SK-N-SH (cell line): ENCODE data around the gene IL5. TPM values are rescaled to one million over a fixed set of nuclear protein-coding genes. Genes with fewer than 3 reads are reported as not detected.

Experiments used
- CHD2 ChIP-seq: fragments of 150-350 bp; IDR thresholded peaks from 2 replicates; pipeline ENCODE4 v1.6.1; 2018; ENCODE audit warnings: low read length; ENCODE audit not compliant: partially characterized antibody
- CTCF ChIP-seq: fragments of 200-600 bp; sonication (generic); IDR thresholded peaks from 2 replicates; pipeline ENCODE4 v1.6.1; 2017; ENCODE audit warnings: antibody characterized with exemption, mild to moderate bottlenecking, moderate library complexity
- EP300 ChIP-seq, 2 experiments: IDR thresholded peaks; 2 replicates each; pipeline versions ENCODE4 v1.4.0 to v1.6.1; 2012; ENCODE audit warnings: borderline replicate concordance in 1 of 2, low read depth in 1 of 2, low read length in 1 of 2
- GABPA ChIP-seq: IDR thresholded peaks from 2 replicates; pipeline ENCODE4 v1.4.0; 2012; ENCODE audit warnings: low read depth, mild to moderate bottlenecking
- MXI1 ChIP-seq: IDR thresholded peaks from 2 replicates; pipeline ENCODE4 v1.6.1; 2012; ENCODE audit warnings: mild to moderate bottlenecking, low read depth, low read length, improper control_type of control experiment
- NRF1 ChIP-seq: IDR thresholded peaks from 2 replicates; pipeline ENCODE4 v1.6.1; 2012; ENCODE audit warnings: low read depth, mild to moderate bottlenecking, low read length
- PBX3 ChIP-seq: IDR thresholded peaks from 2 replicates; pipeline ENCODE4; 2012
- POLR2AphosphoS5 ChIP-seq: IDR thresholded peaks from 2 replicates; pipeline ENCODE4 v1.6.1; 2012; ENCODE audit warnings: low read depth, low read length
- RCOR1 ChIP-seq: fragments of 150-350 bp; IDR thresholded peaks from 2 replicates; pipeline ENCODE4 v1.6.1; 2017; ENCODE audit warnings: antibody characterized with exemption, low read length
- REST ChIP-seq: IDR thresholded peaks from 2 replicates; pipeline ENCODE4 v1.6.1; 2012; ENCODE audit warnings: mild to moderate bottlenecking, low read depth, low read length, moderate library complexity
- RXRA ChIP-seq: IDR thresholded peaks from 2 replicates; pipeline ENCODE4 v1.4.0; 2012; ENCODE audit warnings: low read depth, mild to moderate bottlenecking, borderline replicate concordance
- SIN3A ChIP-seq: IDR thresholded peaks from 2 replicates; pipeline ENCODE4 v1.6.1; 2012; ENCODE audit warnings: low read depth, mild to moderate bottlenecking, low read length, moderate library complexity, borderline replicate concordance
- SMC3 ChIP-seq: IDR thresholded peaks from 2 replicates; pipeline ENCODE4 v1.6.1; 2012; ENCODE audit warnings: low read depth, low read length, improper control_type of control experiment
- TAF1 ChIP-seq: IDR thresholded peaks from 2 replicates; pipeline ENCODE4 v1.6.1; 2012; ENCODE audit warnings: low read depth, mild to moderate bottlenecking, low read length, moderate library complexity, borderline replicate concordance
- TCF12 ChIP-seq: IDR thresholded peaks from 2 replicates; pipeline ENCODE4 v1.4.0; 2012
- USF1 ChIP-seq: IDR thresholded peaks from 2 replicates; pipeline ENCODE4 v1.4.0; 2012; ENCODE audit warnings: low read depth, borderline replicate concordance
- USF2 ChIP-seq: fragments of 150-350 bp; IDR thresholded peaks from 2 replicates; pipeline ENCODE4 v1.6.1; 2017; ENCODE audit warnings: antibody characterized with exemption, low read length, low read depth, borderline replicate concordance
- YY1 ChIP-seq: IDR thresholded peaks from 2 replicates; pipeline ENCODE4 v1.4.0; 2012; ENCODE audit warnings: low read depth, mild to moderate bottlenecking
- polyA plus RNA-seq, 3 experiments: library from polyadenylated mRNA; depleted of rRNA; stranded (reverse); fragments of >200 nt; gene quantifications; 2 replicates each; pipeline ENCODE4 v1.2.3, GENCODE V29; 2012

The IL5 gene
- polyA plus RNA-seq, 1 of the 3 experiments (the other 2 are of a cell fraction), result not detected

- no peak for TF ChIP-seq CTCF
- no peak for TF ChIP-seq PBX3
- TF ChIP-seq POLR2AphosphoS5, result peak; percentile 94
- TF ChIP-seq TCF12, result no peak; the same call in 1 of the 2 replicates
- TF ChIP-seq USF2, result peak; percentile 82
- peak in 1 of 2 experiments; percentile 21; a peak in 2 of 4 replicates for TF ChIP-seq EP300 (IDR thresholded peaks at IDR 0.05; ENCODE audit: borderline replicate concordance in 1 of 2, low read depth in 1 of 2, low read length in 1 of 2)
- TF ChIP-seq CHD2, result peak; percentile 83
- TF ChIP-seq SMC3, result no peak
- peak; percentile 76 for TF ChIP-seq GABPA
- TF ChIP-seq USF1, result peak; percentile 97
- TF ChIP-seq RCOR1, result peak; percentile 39; the same call in 1 of the 2 replicates
- TF ChIP-seq REST, result peak; percentile 60; the same call in 1 of the 2 replicates
- peak; percentile 71 for TF ChIP-seq TAF1
- TF ChIP-seq SIN3A, result peak; percentile 86; the same call in 1 of the 2 replicates
- no peak; the same call in 1 of the 2 replicates for TF ChIP-seq YY1
- TF ChIP-seq MXI1, result peak; percentile 99
- TF ChIP-seq RXRA, result no peak
- TF ChIP-seq NRF1, result peak; percentile 84
Measured at GRCh38 chr5:132556763-132557477, 13.6 kb upstream of the IL5 start, which contains the start of gene RAD50 (continued).
